B cell (primary cell): ENCODE measurements around the gene NR2E1. TPM values are rescaled to one million over a fixed set of nuclear protein-coding genes. Genes with fewer than 3 reads are reported as not detected.

Experiments used
- ATAC-seq: fragments of 200-7000 bp; cut with Tn5 transposase; one replicate; pipeline ENCODE4 v1.10.0; 2021; ENCODE audit warnings: low read depth, mild to moderate bottlenecking, moderate number of reproducible peaks, moderate library complexity
- CTCF ChIA-PET: fragments of 350-600 bp; sonication (Branson Sonifier 250); formaldehyde crosslinking; loops from one replicate; lab custom pipeline; 2021; ENCODE audit warnings: antibody characterized with exemption, inconsistent platforms; lab: Charles Lee
- POLR2A ChIA-PET: fragments of 350-600 bp; sonication (Branson Sonifier 250); formaldehyde crosslinking; loops from one replicate; lab custom pipeline; 2021; ENCODE audit warnings: antibody characterized with exemption; lab: Charles Lee
- DNase-seq: peaks from one replicate; pipeline ENCODE4 v3.0.0; 2013
- H2AFZ ChIP-seq: 2 replicates; pipeline ENCODE4 v1.6.1; 2012; ENCODE audit warnings: mild to moderate bottlenecking, low read depth, low read length; ENCODE audit not compliant: insufficient read depth, poor library complexity, severe bottlenecking
- H3K27ac ChIP-seq, 2 donors: 1 replicate in 1 of 2; 2 replicates in 1 of 2; pipeline ENCODE4 v1.5.1; 2012 to 2013; ENCODE audit warnings: low read length in 2 of 2, mild to moderate bottlenecking in 2 of 2, moderate library complexity in 1 of 2
- H3K27me3 ChIP-seq, 4 experiments: fragments of 200-600 bp in 1 of 4; sonication (generic) in 1 of 4; replicated peaks in 1 of 4; 1 replicate in 2 of 4; 2 replicates in 2 of 4; pipeline versions ENCODE4 v1.6.1 to v1.7.0; 2013 to 2016; ENCODE audit warnings: low read length in 3 of 4, mild to moderate bottlenecking in 2 of 4, mixed read lengths in 1 of 4, moderate library complexity in 1 of 4; ENCODE audit not compliant: insufficient read depth in 4 of 4, control insufficient read depth in 3 of 4; ENCODE audit errors: control extremely low read depth in 1 of 4
- H3K36me3 ChIP-seq, 2 experiments: replicated peaks in 1 of 2; 1 replicate in 1 of 2; 2 replicates in 1 of 2; pipeline versions ENCODE4 v1.6.1 to v1.7.1; 2013; ENCODE audit warnings: low read length in 1 of 2; ENCODE audit not compliant: insufficient read depth in 2 of 2, control insufficient read depth in 1 of 2; ENCODE audit errors: control extremely low read depth in 1 of 2, extremely low read depth in 1 of 2
- H3K4me1 ChIP-seq, 2 donors: fragments of 200-600 bp in 1 of 2; sonication (generic) in 1 of 2; 1 replicate in 1 of 2; 2 replicates in 1 of 2; pipeline versions ENCODE4 v1.5.1 to v1.6.1; 2013 to 2017; ENCODE audit warnings: low read length in 2 of 2; ENCODE audit not compliant: control insufficient read depth in 2 of 2, insufficient read depth in 2 of 2
- H3K4me2 ChIP-seq: replicated peaks from 2 replicates; pipeline ENCODE3; 2012; ENCODE audit warnings: mild to moderate bottlenecking, low read depth, low read length; ENCODE audit not compliant: poor library complexity, severe bottlenecking
- H3K4me3 ChIP-seq, 5 experiments: fragments of 200-600 bp in 1 of 5; sonication (generic) in 1 of 5; 1 replicate in 3 of 5; 2 replicates in 2 of 5; pipeline versions ENCODE4 v1.5.1 to v1.7.0; 2011 to 2016; ENCODE audit warnings: low read length in 4 of 5, mild to moderate bottlenecking in 4 of 5, low read depth in 2 of 5, control low read depth in 1 of 5, moderate library complexity in 1 of 5; ENCODE audit not compliant: insufficient read depth in 1 of 5; ENCODE audit errors: control extremely low read depth in 1 of 5, extremely low read depth in 1 of 5
- H3K79me2 ChIP-seq: fragments of 200-600 bp; sonication (generic); one replicate; pipeline ENCODE4 v1.6.0; 2016; ENCODE audit warnings: low read length; ENCODE audit not compliant: control insufficient read depth, insufficient read depth
- H3K9ac ChIP-seq: fragments of 200-600 bp; sonication (generic); 2 replicates; pipeline ENCODE4 v1.6.1; 2017; ENCODE audit warnings: mild to moderate bottlenecking, low read length, moderate library complexity
- H3K9me3 ChIP-seq, 3 donors: one replicate each; pipeline versions ENCODE4 v1.6.1 to v1.7.1; 2013; ENCODE audit warnings: low read length in 2 of 3; ENCODE audit not compliant: control insufficient read depth in 2 of 3, insufficient read depth in 1 of 3; ENCODE audit errors: control extremely low read depth in 1 of 3
- H4K20me1 ChIP-seq: 2 replicates; pipeline ENCODE4 v1.6.0; 2012; ENCODE audit warnings: mild to moderate bottlenecking, low read length; ENCODE audit not compliant: insufficient read depth, control insufficient read depth, poor library complexity, severe bottlenecking
- H3K27ac Mint-ChIP-seq: one replicate; pipeline ENCODE4 v1.8.0; 2021; ENCODE audit warnings: mixed read lengths
- H3K27me3 Mint-ChIP-seq: one replicate; pipeline ENCODE4 v1.8.0; 2021; ENCODE audit warnings: mixed read lengths
- H3K4me1 Mint-ChIP-seq: one replicate; pipeline ENCODE4 v1.8.0; 2021; ENCODE audit warnings: mixed read lengths
- H3K4me3 Mint-ChIP-seq: one replicate; pipeline ENCODE4 v1.8.0; 2021; ENCODE audit warnings: mixed read lengths
- H3K9me3 Mint-ChIP-seq: one replicate; pipeline ENCODE4 v1.8.0; 2022; ENCODE audit warnings: mixed read lengths; ENCODE audit not compliant: insufficient read depth
- CTCF ChIP-seq: fragments of 200-600 bp; IDR thresholded peaks from one replicate; pipeline ENCODE4 v1.8.0; 2022; ENCODE audit warnings: antibody characterized with exemption, mild to moderate bottlenecking
- EZH2 ChIP-seq: IDR thresholded peaks from 2 replicates; pipeline ENCODE4 v1.6.1; 2012; ENCODE audit warnings: borderline replicate concordance, low read depth, mild to moderate bottlenecking, moderate library complexity, low read length; ENCODE audit not compliant: insufficient read depth, poor library complexity, severe bottlenecking
- WGBS: methylation state at CpG from one replicate; pipeline ENCODE4 v1.1.5; 2013; ENCODE audit warnings: missing lambda C conversion rate; ENCODE audit not compliant: insufficient coverage; 5-methylcytosine and 5-hydroxymethylcytosine counted together
- intact Hi-C: fragments of 100-400 bp; cut with micrococcal nuclease; formaldehyde crosslinking; loops from one replicate; pipeline ENCODE4 v1.10.0; 2022
- polyA plus RNA-seq: library from polyadenylated mRNA; depleted of rRNA; stranded (reverse); fragments of >200 nt; gene quantifications from 2 replicates; pipeline ENCODE4 v1.2.3, GENCODE V29; 2012
- total RNA-seq, 2 donors: library from RNA; stranded (reverse); fragments of 120-200 nt in 1 of 2; gene quantifications; 1 replicate in 1 of 2; 2 replicates in 1 of 2; pipeline versions ENCODE4 v1.2.3 to v1.2.4, GENCODE V29; 2013 to 2022

The NR2E1 gene
- total and polyA plus RNA-seq, 2 donors (not counting 1 experiment from before 2014, with no cell fraction given) = not detected

DNA sequence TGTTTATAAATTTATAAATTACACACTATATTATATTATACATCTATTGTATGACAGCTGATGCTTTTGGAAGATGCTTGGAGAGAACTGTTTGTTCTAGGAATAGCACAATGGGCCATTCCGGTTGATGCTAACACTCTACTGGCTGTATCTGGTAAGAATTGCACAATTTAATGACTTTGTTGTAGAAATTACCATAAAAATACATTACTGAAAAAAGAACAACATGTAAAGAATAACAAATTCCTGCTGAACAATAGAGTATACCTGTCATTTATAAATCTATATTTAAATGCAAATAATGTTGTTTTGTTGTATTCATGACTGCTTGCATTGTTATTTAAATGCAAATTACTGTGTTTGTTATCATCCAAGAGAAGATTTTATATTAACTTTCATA lies 14.4 kb downstream of the NR2E1 start:
- POLR2A ChIA-PET = no interaction called here
- Mint-ChIP-seq H3K9me3 (no peaks in the 10 kb centered on the region), H3K27me3 (peaks cover 61% of the 10 kb centered on the region), H3K4me1 (peaks cover 10% of the 10 kb centered on the region), H3K27ac (no peak overlapping the region), H3K4me3 (no peak overlapping the region)
- intact Hi-C loops = no loop called here
- no peaks in the 10 kb centered on the region for H3K79me2 ChIP-seq
- peaks cover 0 to 48% (median 46%) of the 10 kb centered on the region in 4 experiments for H3K27me3 ChIP-seq
- no peak for TF ChIP-seq EZH2
- no peak for TF ChIP-seq CTCF
- WGBS = no CpG with 5 or more reads among the region's 1 CpG
- H3K4me1 ChIP-seq = peaks cover 13 to 16% of the 10 kb centered on the region in 2 donors
- CTCF ChIA-PET = no interaction called here
- no peak overlapping the region for H3K4me2 ChIP-seq
- no peak overlapping the region for H3K9ac ChIP-seq
- no peak overlapping the region for H3K4me3 ChIP-seq
- no peaks in the 10 kb centered on the region for H3K36me3 ChIP-seq
- no peak overlapping the region for H3K27ac ChIP-seq
- no peaks in the 10 kb centered on the region for H4K20me1 ChIP-seq
- ATAC-seq (no peak), DNase-seq (no peak)
- H3K9me3 ChIP-seq = peaks cover 0 to 16% (median under 1%) of the 10 kb centered on the region in 3 donors
- H2AFZ ChIP-seq = no peak overlapping the region

GRCh38 chr6:108180776-108181175 lies 15.0 kb downstream of the NR2E1 start:
- peaks cover 60% of the 10 kb centered on the region for H3K27me3 Mint-ChIP-seq
- POLR2A ChIA-PET = no interaction called here

More at GRCh38 chr6:108180776-108181175, 15.0 kb downstream of the NR2E1 start:
- intact Hi-C loops = no loop called here
- no peak overlapping the region for H3K9ac ChIP-seq
- H3K4me1 Mint-ChIP-seq = peaks cover 6% of the 10 kb centered on the region
- H3K9me3 Mint-ChIP-seq = no peaks in the 10 kb centered on the region
- H3K4me1 ChIP-seq = peaks cover 7 to 11% of the 10 kb centered on the region in 2 donors
- H3K27me3 ChIP-seq = peaks cover 0 to 46% (median 41%) of the 10 kb centered on the region in 4 experiments
- DNase-seq = no peak
- 60% methylated on average over 3 of the region's 6 CpGs for WGBS
- H3K27ac Mint-ChIP-seq = no peak overlapping the region
- H4K20me1 ChIP-seq = no peaks in the 10 kb centered on the region
- H3K4me2 ChIP-seq = no peak overlapping the region
- TF ChIP-seq CTCF = no peak
- no peaks in the 10 kb centered on the region for H3K79me2 ChIP-seq
- H3K4me3 ChIP-seq = no peak overlapping the region
- ATAC-seq = no peak
- CTCF ChIA-PET = no interaction called here
- peaks cover 0 to 11% (median 0%) of the 10 kb centered on the region in 3 donors for H3K9me3 ChIP-seq
- no peak overlapping the region for H3K4me3 Mint-ChIP-seq
- no peak overlapping the region for H2AFZ ChIP-seq
- H3K36me3 ChIP-seq = no peaks in the 10 kb centered on the region
- H3K27ac ChIP-seq = no peak overlapping the region
